HEK293 (cell line): ENCODE results near the gene CEND1.
A peak's percentile ranks its signal among the peaks of the same experiment; 100 is the strongest.

Experiments used
- CTCF ChIA-PET: fragments of 350-600 bp; formaldehyde crosslinking; extraction: SDS; loops from one replicate; lab custom pipeline; 2021; ENCODE audit warnings: antibody characterized with exemption; lab: Yijun Ruan, JAX
- POLR2A ChIA-PET: fragments of 300-600 bp; formaldehyde crosslinking; extraction: SDS; loops from one replicate; lab custom pipeline; 2020; ENCODE audit warnings: antibody characterized with exemption, inconsistent platforms; lab: Yijun Ruan, JAX
- H3K27ac ChIP-seq: fragments of 200-500 bp; sonication (Bioruptor generic); 2 replicates; pipeline ENCODE4 v1.5.1; 2014; ENCODE audit warnings: low read depth, low read length, control low read depth, inconsistent platforms; ENCODE audit errors: extremely low read depth
- H3K36me3 ChIP-seq, 2 experiments: fragments of 200-500 bp in 1 of 2; sonication (Bioruptor generic) in 1 of 2; 1 replicate in 1 of 2; 2 replicates in 1 of 2; pipeline ENCODE4 v1.5.1; 2014 to 2017; ENCODE audit warnings: inconsistent platforms in 2 of 2, low read length in 2 of 2; ENCODE audit not compliant: control insufficient read depth in 2 of 2, insufficient read depth in 1 of 2
- H3K4me1 ChIP-seq: fragments of 200-500 bp; sonication (Bioruptor generic); 2 replicates; pipeline ENCODE4 v1.5.1; 2014; ENCODE audit warnings: mild to moderate bottlenecking, low read length, inconsistent platforms; ENCODE audit not compliant: control insufficient read depth, insufficient read depth
- H3K4me3 ChIP-seq: 2 replicates; pipeline ENCODE4 v1.5.1; 2011; ENCODE audit warnings: low read depth, mild to moderate bottlenecking, control low read depth, low read length, moderate library complexity
- H3K9me3 ChIP-seq: fragments of 200-500 bp; sonication (Bioruptor generic); 2 replicates; pipeline ENCODE4 v1.5.1; 2014; ENCODE audit warnings: low read depth, low read length, inconsistent platforms; ENCODE audit not compliant: control insufficient read depth, insufficient read depth
- AEBP2 ChIP-seq: fragments of 450-650 bp; formaldehyde crosslinking; IDR thresholded peaks from 2 replicates; pipeline ENCODE4 v1.5.1; 2016; ENCODE audit warnings: missing biosample characterization, missing genetic modification characterization, borderline replicate concordance
- GLIS1 ChIP-seq: fragments of 450-650 bp; formaldehyde crosslinking; IDR thresholded peaks from 2 replicates; pipeline ENCODE4 v1.5.1; 2016; ENCODE audit warnings: missing biosample characterization, missing genetic modification characterization
- GLIS2 ChIP-seq: fragments of 450-650 bp; formaldehyde crosslinking; IDR thresholded peaks from 2 replicates; pipeline ENCODE4 v1.5.1; 2016; ENCODE audit warnings: missing biosample characterization, missing genetic modification characterization
- HOXC10 ChIP-seq: sonication (generic); formaldehyde crosslinking; IDR thresholded peaks from 2 replicates; pipeline ENCODE4 v1.8.1; 2023; ENCODE audit warnings: mild to moderate bottlenecking, missing genetic modification reagents
- PATZ1 ChIP-seq: fragments of 450-650 bp; formaldehyde crosslinking; IDR thresholded peaks from 2 replicates; pipeline ENCODE4 v1.5.1; 2016; ENCODE audit warnings: missing biosample characterization, missing genetic modification characterization
- YY1 ChIP-seq: fragments of 450-650 bp; formaldehyde crosslinking; IDR thresholded peaks from 2 replicates; pipeline ENCODE4 v1.5.1; 2018; ENCODE audit warnings: missing biosample characterization, missing genetic modification characterization
- ZBTB17 ChIP-seq: fragments of 450-650 bp; formaldehyde crosslinking; IDR thresholded peaks from 2 replicates; pipeline ENCODE4 v1.5.1; 2016; ENCODE audit warnings: missing biosample characterization, missing genetic modification characterization
- ZBTB49 ChIP-seq: fragments of 450-650 bp; formaldehyde crosslinking; IDR thresholded peaks from 2 replicates; pipeline ENCODE4 v1.5.1; 2016; ENCODE audit warnings: missing biosample characterization, missing genetic modification characterization, low read depth
- ZEB2 ChIP-seq: fragments of 450-650 bp; formaldehyde crosslinking; IDR thresholded peaks from 2 replicates; pipeline ENCODE4 v1.5.1; 2016; ENCODE audit warnings: missing biosample characterization, missing genetic modification characterization
- ZFHX2 ChIP-seq: fragments of 450-650 bp; formaldehyde crosslinking; conservative IDR thresholded peaks from 2 replicates; pipeline ENCODE4 v1.5.1; 2016; ENCODE audit warnings: missing biosample characterization, missing genetic modification characterization
- ZIC2 ChIP-seq: fragments of 450-650 bp; formaldehyde crosslinking; IDR thresholded peaks from 2 replicates; pipeline ENCODE4 v1.5.1; 2016; ENCODE audit warnings: missing biosample characterization, missing genetic modification characterization
- ZNF169 ChIP-seq: fragments of 450-650 bp; formaldehyde crosslinking; IDR thresholded peaks from 2 replicates; pipeline ENCODE4 v1.5.1; 2016; ENCODE audit warnings: missing biosample characterization, missing genetic modification characterization
- ZNF211 ChIP-seq: fragments of 450-650 bp; formaldehyde crosslinking; IDR thresholded peaks from 2 replicates; pipeline ENCODE4 v1.5.1; 2016; ENCODE audit warnings: low read depth, missing biosample characterization, missing genetic modification characterization
- ZNF214 ChIP-seq: fragments of 450-650 bp; formaldehyde crosslinking; IDR thresholded peaks from 2 replicates; pipeline ENCODE4 v1.5.1; 2017; ENCODE audit warnings: missing biosample characterization, mild to moderate bottlenecking, missing genetic modification characterization, borderline replicate concordance
- ZNF335 ChIP-seq: fragments of 450-650 bp; formaldehyde crosslinking; conservative IDR thresholded peaks from 2 replicates; pipeline ENCODE4 v1.5.1; 2016; ENCODE audit warnings: missing biosample characterization, missing genetic modification characterization
- ZNF776 ChIP-seq: fragments of 450-650 bp; formaldehyde crosslinking; IDR thresholded peaks from 2 replicates; pipeline ENCODE4 v1.5.0; 2017; ENCODE audit warnings: missing biosample characterization, missing genetic modification characterization, borderline replicate concordance
- ZNF830 ChIP-seq: fragments of 450-650 bp; IDR thresholded peaks from 2 replicates; pipeline ENCODE4 v1.5.0; 2018; ENCODE audit warnings: missing biosample characterization, missing genetic modification characterization, low read depth, mild to moderate bottlenecking, moderate library complexity
- TF ChIP-seq, protein P1 (sequence below): fragments of 450-650 bp; formaldehyde crosslinking; IDR thresholded peaks from 2 replicates; pipeline ENCODE4 v1.5.1; 2017; ENCODE audit warnings: missing biosample characterization, missing genetic modification characterization

The CEND1 gene

DNA sequence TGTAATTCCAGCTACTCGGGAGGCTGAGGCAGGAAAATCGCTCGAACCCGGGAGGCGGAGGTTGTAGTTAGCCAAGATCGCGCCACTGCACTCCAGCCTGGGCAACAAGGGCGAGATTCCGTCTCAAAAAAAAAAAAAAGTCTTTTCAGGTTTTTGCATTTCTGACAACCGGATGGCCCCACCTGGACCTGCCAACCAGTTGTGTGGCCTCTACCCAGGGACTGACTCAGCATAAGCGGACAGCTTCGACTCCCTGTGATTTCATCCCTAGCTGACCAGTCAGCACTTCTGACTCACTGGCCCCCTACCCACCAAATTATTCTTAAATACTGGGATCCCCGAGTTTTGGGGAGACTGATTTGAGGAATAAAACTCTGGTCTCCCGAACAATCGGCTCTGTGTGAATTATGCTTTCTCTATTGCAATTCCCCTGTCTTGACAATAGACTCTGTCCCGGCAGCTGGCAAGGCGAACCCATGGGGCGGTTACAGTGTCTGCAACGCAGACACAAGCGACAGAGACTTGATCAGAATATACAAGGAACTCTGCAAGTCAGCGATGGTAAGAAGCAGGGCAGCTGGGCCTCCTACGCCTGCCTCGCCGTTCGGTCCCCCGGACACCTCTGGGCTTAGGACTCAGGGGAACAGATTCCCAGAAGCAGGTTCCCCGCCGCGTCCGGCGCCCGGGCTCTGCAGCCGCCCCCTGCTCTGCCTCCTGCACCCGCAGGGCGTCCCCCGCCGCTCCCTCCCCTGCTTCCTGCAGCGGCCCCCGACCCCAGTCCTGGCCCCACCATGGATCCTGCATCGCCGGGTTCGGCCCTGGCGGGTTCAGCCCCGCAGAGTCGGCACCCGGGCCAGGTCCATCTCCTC lies 43.4 kb downstream of the CEND1 start:
- Histone ChIP-seq H3K4me3 (peak overlapping the region; percentile 97), H3K4me1 (no peaks in the 10 kb centered on the region), H3K36me3 (peaks cover 0 to 8% of the 10 kb centered on the region in 2 experiments; a peak in 2 of 3 replicates), H3K27ac (peak overlapping the region; percentile 43; the same call in 1 of the 2 replicates), H3K9me3 (no peaks in the 10 kb centered on the region)
- CTCF ChIA-PET: interaction anchor here (0.7 to 1.4 kb wide), 5 partner anchors 20 to 101 kb away, joined by 3 to 5 read pairs (median 3); no protein-coding TSS in a partner anchor
- TF ChIP-seq ZNF169 (tag by site-specific recombination) (no peak), ZNF776 (tag by site-specific recombination) (no peak), ZNF830 (tag by site-specific recombination) (no peak), HOXC10 (CRISPR knock-in tag) (no peak), GLIS2 (tag by site-specific recombination) (peak; percentile 75), ZNF335 (tag by site-specific recombination) (peak; percentile 79), ZFHX2 (peak; percentile 51), YY1 (no peak), ZEB2 (tag by site-specific recombination) (0 out of 2 replicates have a peak, but pooled peaks have one; percentile 3), ZNF214 (tag by site-specific recombination) (no peak), ZNF211 (tag by site-specific recombination) (no peak), GLIS1 (tag by site-specific recombination) (peak; percentile 38; the same call in 1 of the 2 replicates), ZIC2 (tag by site-specific recombination) (peak; percentile 96), ZBTB17 (tag by site-specific recombination) (peak; percentile 58; the same call in 1 of the 2 replicates), PATZ1 (tag by site-specific recombination) (peak; percentile 80), ZBTB49 (tag by site-specific recombination) (no peak), AEBP2 (tag by site-specific recombination) (no peak)
- TF ChIP-seq, protein P1, sequence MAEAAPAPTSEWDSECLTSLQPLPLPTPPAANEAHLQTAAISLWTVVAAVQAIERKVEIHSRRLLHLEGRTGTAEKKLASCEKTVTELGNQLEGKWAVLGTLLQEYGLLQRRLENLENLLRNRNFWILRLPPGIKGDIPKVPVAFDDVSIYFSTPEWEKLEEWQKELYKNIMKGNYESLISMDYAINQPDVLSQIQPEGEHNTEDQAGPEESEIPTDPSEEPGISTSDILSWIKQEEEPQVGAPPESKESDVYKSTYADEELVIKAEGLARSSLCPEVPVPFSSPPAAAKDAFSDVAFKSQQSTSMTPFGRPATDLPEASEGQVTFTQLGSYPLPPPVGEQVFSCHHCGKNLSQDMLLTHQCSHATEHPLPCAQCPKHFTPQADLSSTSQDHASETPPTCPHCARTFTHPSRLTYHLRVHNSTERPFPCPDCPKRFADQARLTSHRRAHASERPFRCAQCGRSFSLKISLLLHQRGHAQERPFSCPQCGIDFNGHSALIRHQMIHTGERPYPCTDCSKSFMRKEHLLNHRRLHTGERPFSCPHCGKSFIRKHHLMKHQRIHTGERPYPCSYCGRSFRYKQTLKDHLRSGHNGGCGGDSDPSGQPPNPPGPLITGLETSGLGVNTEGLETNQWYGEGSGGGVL: peak; percentile 64
- POLR2A ChIA-PET: interaction anchor here (0.7 to 1.9 kb wide), 12 partner anchors 11 to 539 kb away, joined by 3 to 12 read pairs (median 4); partner anchors contain the start of genes BET1L, CEND1, HRAS and PHRF1
